ENCODE data around the gene SUGCT.

SUGCT gene

GRCh38 chr7:40428421-40428820 is 293.6 kb downstream of the SUGCT start:
- H3K36me3 ChIP-seq (replicated peaks; ENCODE audit: insufficient read depth, low read length): no peaks in the 10 kb centered on the region
- H3K4me3 ChIP-seq (ENCODE audit: low read length): no peak overlapping the region
- H2AFZ ChIP-seq (ENCODE audit: low read length): no peak overlapping the region
- no peak overlapping the region for H3K27ac ChIP-seq (ENCODE audit: low read length)
- TF ChIP-seq, protein P1, sequence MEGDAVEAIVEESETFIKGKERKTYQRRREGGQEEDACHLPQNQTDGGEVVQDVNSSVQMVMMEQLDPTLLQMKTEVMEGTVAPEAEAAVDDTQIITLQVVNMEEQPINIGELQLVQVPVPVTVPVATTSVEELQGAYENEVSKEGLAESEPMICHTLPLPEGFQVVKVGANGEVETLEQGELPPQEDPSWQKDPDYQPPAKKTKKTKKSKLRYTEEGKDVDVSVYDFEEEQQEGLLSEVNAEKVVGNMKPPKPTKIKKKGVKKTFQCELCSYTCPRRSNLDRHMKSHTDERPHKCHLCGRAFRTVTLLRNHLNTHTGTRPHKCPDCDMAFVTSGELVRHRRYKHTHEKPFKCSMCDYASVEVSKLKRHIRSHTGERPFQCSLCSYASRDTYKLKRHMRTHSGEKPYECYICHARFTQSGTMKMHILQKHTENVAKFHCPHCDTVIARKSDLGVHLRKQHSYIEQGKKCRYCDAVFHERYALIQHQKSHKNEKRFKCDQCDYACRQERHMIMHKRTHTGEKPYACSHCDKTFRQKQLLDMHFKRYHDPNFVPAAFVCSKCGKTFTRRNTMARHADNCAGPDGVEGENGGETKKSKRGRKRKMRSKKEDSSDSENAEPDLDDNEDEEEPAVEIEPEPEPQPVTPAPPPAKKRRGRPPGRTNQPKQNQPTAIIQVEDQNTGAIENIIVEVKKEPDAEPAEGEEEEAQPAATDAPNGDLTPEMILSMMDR (IDR thresholded peaks at IDR 0.05; ENCODE audit: low read length): no peak
- H3K4me2 ChIP-seq (ENCODE audit: low read depth, low read length): no peak overlapping the region
- H3K9me2 ChIP-seq (replicated peaks; ENCODE audit: insufficient read depth, low read length): no peaks in the 10 kb centered on the region
- H4K20me1 ChIP-seq (ENCODE audit: insufficient read depth, low read length): no peaks in the 10 kb centered on the region
- H3K79me2 ChIP-seq (ENCODE audit: low read length): no peaks in the 10 kb centered on the region
- H3K27me3 ChIP-seq (replicated peaks; ENCODE audit: insufficient read depth, low read length): no peaks in the 10 kb centered on the region
- H3F3A ChIP-seq (ENCODE audit: insufficient read depth, low read length): no peaks in the 10 kb centered on the region
- no peaks in the 10 kb centered on the region for H3K4me1 ChIP-seq (ENCODE audit: low read length)
- H3K9me3 ChIP-seq (replicated peaks; ENCODE audit: insufficient read depth, low read length): no peaks in the 10 kb centered on the region
- no peak for DNase-seq
- no peak overlapping the region for H3K9ac ChIP-seq (ENCODE audit: low read length)

GRCh38 chr7:40429826-40430225 is 295.0 kb downstream of the SUGCT start:
- DNase-seq: no peak
- no peak for TF ChIP-seq EZH2phosphoT487 (IDR thresholded peaks at IDR 0.05; ENCODE audit: low read length)
- TF ChIP-seq, protein P1 (IDR thresholded peaks at IDR 0.05; ENCODE audit: low read length): no peak
- TF ChIP-seq EZH2 (optimal IDR thresholded peaks at IDR 0.05; ENCODE audit: low read depth, low read length): no peak

DNA sequence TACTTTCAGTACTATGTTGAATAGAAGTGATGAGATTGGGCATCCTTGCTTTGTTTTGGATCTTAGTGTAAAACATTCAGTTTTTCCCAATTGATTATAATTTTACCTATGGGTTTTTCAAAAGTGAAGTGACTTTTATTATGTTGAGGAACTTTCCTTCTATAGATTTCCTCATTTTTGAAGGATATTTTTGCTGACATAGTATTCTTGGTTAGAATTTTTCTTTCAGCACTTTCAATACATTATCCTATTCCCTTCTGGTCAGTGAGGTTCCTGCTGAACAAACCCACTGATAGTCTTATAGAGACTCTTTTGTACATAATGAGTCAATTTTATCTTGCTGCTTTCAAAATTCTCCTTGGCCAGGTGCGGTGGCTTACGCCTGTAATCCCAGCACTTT is 297.2 kb downstream of the SUGCT start:
- TF ChIP-seq EZH2 (optimal IDR thresholded peaks at IDR 0.05; ENCODE audit: low read depth, low read length): no peak
- TF ChIP-seq, protein P1 (IDR thresholded peaks at IDR 0.05; ENCODE audit: low read length): no peak
- TF ChIP-seq EZH2phosphoT487 (IDR thresholded peaks at IDR 0.05; ENCODE audit: low read length): no peak
- Histone ChIP-seq H3F3A (ENCODE audit: insufficient read depth, low read length) (no peaks in the 10 kb centered on the region), H3K4me2 (ENCODE audit: low read depth, low read length) (no peak overlapping the region), H3K79me2 (ENCODE audit: low read length) (no peaks in the 10 kb centered on the region), H3K9me2 (replicated peaks; ENCODE audit: insufficient read depth, low read length) (no peaks in the 10 kb centered on the region), H3K4me3 (ENCODE audit: low read length) (no peak overlapping the region), H3K9me3 (replicated peaks; ENCODE audit: insufficient read depth, low read length) (no peaks in the 10 kb centered on the region), H4K20me1 (ENCODE audit: insufficient read depth, low read length) (no peaks in the 10 kb centered on the region), H3K27ac (ENCODE audit: low read length) (no peak overlapping the region), H3K4me1 (ENCODE audit: low read length) (no peaks in the 10 kb centered on the region), H3K27me3 (replicated peaks; ENCODE audit: insufficient read depth, low read length) (no peaks in the 10 kb centered on the region), H3K9ac (ENCODE audit: low read length) (no peak overlapping the region), H2AFZ (ENCODE audit: low read length) (no peak overlapping the region), H3K36me3 (replicated peaks; ENCODE audit: insufficient read depth, low read length) (no peaks in the 10 kb centered on the region)
- no peak for DNase-seq

More at GRCh38 chr7:40429826-40430225, 295.0 kb downstream of the SUGCT start:
- no peaks in the 10 kb centered on the region for H3F3A ChIP-seq (ENCODE audit: insufficient read depth, low read length)
- no peaks in the 10 kb centered on the region for H3K9me3 ChIP-seq (replicated peaks; ENCODE audit: insufficient read depth, low read length)
- no peak overlapping the region for H3K4me3 ChIP-seq (ENCODE audit: low read length)
- H3K9me2 ChIP-seq (replicated peaks; ENCODE audit: insufficient read depth, low read length): no peaks in the 10 kb centered on the region
- H3K27ac ChIP-seq (ENCODE audit: low read length): no peak overlapping the region
- H2AFZ ChIP-seq (ENCODE audit: low read length): no peak overlapping the region
- H3K4me1 ChIP-seq (ENCODE audit: low read length): no peaks in the 10 kb centered on the region
- no peaks in the 10 kb centered on the region for H3K79me2 ChIP-seq (ENCODE audit: low read length)
- no peaks in the 10 kb centered on the region for H3K36me3 ChIP-seq (replicated peaks; ENCODE audit: insufficient read depth, low read length)
- no peaks in the 10 kb centered on the region for H3K27me3 ChIP-seq (replicated peaks; ENCODE audit: insufficient read depth, low read length)
- no peak overlapping the region for H3K9ac ChIP-seq (ENCODE audit: low read length)
- no peak overlapping the region for H3K4me2 ChIP-seq (ENCODE audit: low read depth, low read length)
- no peaks in the 10 kb centered on the region for H4K20me1 ChIP-seq (ENCODE audit: insufficient read depth, low read length)
